Tibial artery (tissue), 4 donors: ENCODE measurements around the gene HSD11B1L.

Experiments used
- DNase-seq, 2 donors: peaks; one replicate each; pipeline ENCODE4 v3.0.0-alpha.2; 2019
- H3K27ac ChIP-seq, 2 donors: fragments of 200-600 bp; sonication (generic) in 1 of 2; 1 replicate in 1 of 2; 2 replicates in 1 of 2; pipeline ENCODE4 v1.5.1; 2018 to 2019; ENCODE audit warnings: mild to moderate bottlenecking in 1 of 2
- H3K27me3 ChIP-seq, 2 donors: fragments of 200-600 bp; sonication (generic) in 1 of 2; one replicate each; pipeline versions ENCODE4 v1.5.1 to v1.6.0; 2016 to 2019
- H3K36me3 ChIP-seq, 3 donors: fragments of 200-600 bp; sonication (generic) in 2 of 3; one replicate each; pipeline ENCODE4 v1.5.1; 2016 to 2019; ENCODE audit warnings: mild to moderate bottlenecking in 2 of 3
- H3K4me1 ChIP-seq, 4 donors: fragments of 200-600 bp; sonication (generic) in 2 of 4; 1 replicate in 3 of 4; 2 replicates in 1 of 4; pipeline ENCODE4 v1.5.1; 2016 to 2019
- H3K4me3 ChIP-seq, 2 donors: fragments of 200-600 bp; sonication (generic) in 1 of 2; 1 replicate in 1 of 2; 2 replicates in 1 of 2; pipeline ENCODE4 v1.5.1; 2018 to 2019; ENCODE audit warnings: mild to moderate bottlenecking in 2 of 2
- H3K9me3 ChIP-seq, 3 donors: fragments of 200-600 bp; sonication (generic) in 1 of 3; one replicate each; pipeline ENCODE4 v1.5.1; 2016 to 2019
- intact Hi-C: fragments of 100-400 bp; cut with DNase I; formaldehyde crosslinking; loops from one replicate; pipeline ENCODE4 v1.15.0; 2023; ENCODE audit warnings: low total_unique reads
- TF ChIP-seq, protein P1 (sequence below), 2 experiments: fragments of 200-600 bp in 1 of 2; fragments of 450-650 bp in 1 of 2; IDR thresholded peaks; one replicate each; pipeline ENCODE4 v1.5.1; 2017 to 2019; ENCODE audit warnings: antibody characterized with exemption in 2 of 2, mild to moderate bottlenecking in 1 of 2, moderate library complexity in 1 of 2

The HSD11B1L gene

DNA sequence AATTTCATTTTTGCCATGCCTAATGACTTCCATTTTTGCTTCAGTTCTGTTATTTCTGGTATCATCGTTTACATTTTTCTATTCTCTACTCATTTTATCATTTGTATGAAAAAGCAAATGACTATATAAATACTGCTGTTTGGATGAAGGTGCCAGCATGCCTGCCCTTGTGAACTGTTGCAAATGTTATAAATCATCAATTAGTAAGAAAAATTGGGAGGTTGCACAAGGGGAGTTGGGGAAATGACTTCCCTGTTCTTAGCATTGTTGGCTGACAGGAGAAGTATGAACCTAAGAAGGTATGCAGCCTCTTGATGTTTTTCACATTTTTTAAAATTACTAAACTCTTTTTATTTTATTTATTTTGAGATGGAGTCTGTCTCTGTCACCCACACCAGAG lies 42.9 kb upstream of the HSD11B1L start:
- H3K36me3 ChIP-seq: peaks cover 10 to 18% (median 15%) of the 10 kb centered on the region in 3 donors
- no peaks in the 10 kb centered on the region for H3K9me3 ChIP-seq
- H3K27me3 ChIP-seq: no peaks in the 10 kb centered on the region
- DNase-seq: no peak
- H3K27ac ChIP-seq: no peak overlapping the region
- TF ChIP-seq, protein P1, sequence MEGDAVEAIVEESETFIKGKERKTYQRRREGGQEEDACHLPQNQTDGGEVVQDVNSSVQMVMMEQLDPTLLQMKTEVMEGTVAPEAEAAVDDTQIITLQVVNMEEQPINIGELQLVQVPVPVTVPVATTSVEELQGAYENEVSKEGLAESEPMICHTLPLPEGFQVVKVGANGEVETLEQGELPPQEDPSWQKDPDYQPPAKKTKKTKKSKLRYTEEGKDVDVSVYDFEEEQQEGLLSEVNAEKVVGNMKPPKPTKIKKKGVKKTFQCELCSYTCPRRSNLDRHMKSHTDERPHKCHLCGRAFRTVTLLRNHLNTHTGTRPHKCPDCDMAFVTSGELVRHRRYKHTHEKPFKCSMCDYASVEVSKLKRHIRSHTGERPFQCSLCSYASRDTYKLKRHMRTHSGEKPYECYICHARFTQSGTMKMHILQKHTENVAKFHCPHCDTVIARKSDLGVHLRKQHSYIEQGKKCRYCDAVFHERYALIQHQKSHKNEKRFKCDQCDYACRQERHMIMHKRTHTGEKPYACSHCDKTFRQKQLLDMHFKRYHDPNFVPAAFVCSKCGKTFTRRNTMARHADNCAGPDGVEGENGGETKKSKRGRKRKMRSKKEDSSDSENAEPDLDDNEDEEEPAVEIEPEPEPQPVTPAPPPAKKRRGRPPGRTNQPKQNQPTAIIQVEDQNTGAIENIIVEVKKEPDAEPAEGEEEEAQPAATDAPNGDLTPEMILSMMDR (IDR thresholded peaks at IDR 0.05): no peak
- no peak overlapping the region for H3K4me3 ChIP-seq
- H3K4me1 ChIP-seq: peaks cover 0 to 21% (median 7%) of the 10 kb centered on the region in 4 donors
- intact Hi-C loops: no loop called here

DNA sequence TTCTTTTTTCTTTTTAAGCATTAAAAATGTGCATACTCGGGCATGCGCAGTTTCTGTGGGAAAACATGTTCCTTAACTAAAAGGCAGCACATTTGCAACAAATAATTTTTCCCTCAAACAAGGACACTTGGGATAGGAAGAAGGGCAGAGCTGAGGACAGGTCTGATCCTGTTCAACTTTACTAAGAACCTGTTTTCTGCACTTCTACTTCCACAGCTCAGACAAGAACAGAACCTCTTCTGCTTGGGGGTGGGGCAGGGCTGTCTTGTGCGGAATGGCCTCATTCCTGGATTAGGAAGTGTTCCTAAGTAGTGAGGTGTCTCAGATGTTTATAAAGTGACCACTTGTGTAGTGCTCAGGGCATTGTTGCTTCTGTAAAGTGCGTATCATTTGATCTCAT lies 39.7 kb upstream of the HSD11B1L start:
- Histone ChIP-seq H3K4me1 (peaks cover 0 to 17% (median 9%) of the 10 kb centered on the region in 4 donors), H3K36me3 (peaks cover 33 to 48% (median 40%) of the 10 kb centered on the region in 3 donors), H3K27ac (no peak overlapping the region), H3K9me3 (no peaks in the 10 kb centered on the region), H3K27me3 (no peaks in the 10 kb centered on the region), H3K4me3 (no peak overlapping the region)
- intact Hi-C loops: no loop called here
- DNase-seq: no peak
- TF ChIP-seq, protein P1 (IDR thresholded peaks at IDR 0.05): no peak

DNA sequence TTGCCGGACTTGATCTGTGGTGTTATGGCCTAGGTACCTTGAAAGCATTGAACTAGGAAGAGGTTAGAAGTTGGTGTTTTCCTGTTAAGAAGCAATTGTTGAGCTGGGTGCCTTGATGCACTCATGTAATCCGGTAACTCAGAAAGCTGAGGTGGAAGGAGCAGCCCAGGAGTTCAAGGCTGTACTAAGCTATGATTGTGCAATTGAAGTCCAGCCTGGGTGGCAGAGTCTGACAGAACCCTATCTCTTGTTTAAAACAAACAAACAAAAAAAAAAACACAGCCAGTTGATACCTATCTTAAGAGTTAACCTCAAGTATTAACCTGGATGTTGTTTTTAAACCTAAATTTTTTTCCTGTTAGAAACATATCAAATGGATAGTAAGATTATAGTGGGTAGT lies 38.6 kb upstream of the HSD11B1L start:
- Histone ChIP-seq H3K27ac (no peak overlapping the region), H3K36me3 (peaks cover 43 to 58% (median 51%) of the 10 kb centered on the region in 3 donors), H3K4me1 (peaks cover 0 to 17% (median 8%) of the 10 kb centered on the region in 4 donors), H3K9me3 (no peaks in the 10 kb centered on the region), H3K27me3 (no peaks in the 10 kb centered on the region), H3K4me3 (no peak overlapping the region)
- TF ChIP-seq, protein P1 (IDR thresholded peaks at IDR 0.05): no peak
- intact Hi-C loops: no loop called here
- DNase-seq: no peak

DNA sequence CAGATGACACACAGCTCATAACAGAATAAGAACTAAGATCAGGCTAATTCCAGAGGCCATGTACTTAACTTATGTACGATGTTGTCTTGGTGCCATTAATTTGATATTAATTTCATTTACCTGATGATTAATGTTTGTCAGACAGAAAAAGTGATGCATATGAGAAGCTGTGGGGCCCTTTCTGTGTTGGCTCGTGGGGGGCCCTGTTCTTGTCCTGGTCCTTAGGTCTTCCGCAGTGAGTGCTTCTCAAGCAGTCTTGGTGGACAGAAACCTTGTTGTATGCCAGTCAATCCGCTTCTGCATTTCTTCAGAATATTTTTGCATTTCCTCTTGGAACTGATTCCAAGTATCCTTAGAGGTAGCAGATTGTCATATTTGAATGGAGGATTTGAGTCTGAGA lies 37.8 kb upstream of the HSD11B1L start:
- H3K36me3 ChIP-seq: peaks cover 50 to 67% (median 59%) of the 10 kb centered on the region in 3 donors
- no peaks in the 10 kb centered on the region for H3K27me3 ChIP-seq
- DNase-seq: no peak
- TF ChIP-seq, protein P1 (IDR thresholded peaks at IDR 0.05): no peak
- H3K9me3 ChIP-seq: no peaks in the 10 kb centered on the region
- intact Hi-C loops: no loop called here
- H3K4me3 ChIP-seq: no peak overlapping the region
- H3K4me1 ChIP-seq: peaks cover 0 to 10% (median 2%) of the 10 kb centered on the region in 4 donors
- no peak overlapping the region for H3K27ac ChIP-seq

DNA sequence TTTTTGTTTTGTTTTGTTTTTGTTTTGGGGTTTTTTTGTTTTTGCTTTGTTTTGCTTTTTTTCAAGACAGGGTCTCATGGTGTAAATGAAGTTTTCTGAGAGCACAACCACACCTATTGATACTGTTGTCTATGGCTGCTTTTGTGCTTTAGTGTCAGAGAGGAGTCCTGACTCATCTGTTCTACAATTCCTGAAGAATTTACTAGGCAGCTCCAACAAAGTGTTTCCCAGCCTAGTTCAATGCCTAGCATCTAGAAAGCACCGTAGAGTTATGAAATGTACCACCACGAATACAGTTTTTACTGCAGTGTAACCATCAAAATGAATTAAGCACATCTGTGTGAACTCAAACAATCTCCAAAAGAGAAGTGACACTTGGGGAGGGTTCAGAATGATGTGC lies 36.8 kb upstream of the HSD11B1L start:
- Histone ChIP-seq H3K36me3 (peaks cover 55 to 73% (median 65%) of the 10 kb centered on the region in 3 donors), H3K4me1 (peaks cover 0 to 7% (median 0%) of the 10 kb centered on the region in 4 donors), H3K9me3 (no peaks in the 10 kb centered on the region), H3K4me3 (no peak overlapping the region), H3K27ac (no peak overlapping the region), H3K27me3 (no peaks in the 10 kb centered on the region)
- no peak for DNase-seq
- intact Hi-C loops: no loop called here
- TF ChIP-seq, protein P1 (IDR thresholded peaks at IDR 0.05): no peak

DNA sequence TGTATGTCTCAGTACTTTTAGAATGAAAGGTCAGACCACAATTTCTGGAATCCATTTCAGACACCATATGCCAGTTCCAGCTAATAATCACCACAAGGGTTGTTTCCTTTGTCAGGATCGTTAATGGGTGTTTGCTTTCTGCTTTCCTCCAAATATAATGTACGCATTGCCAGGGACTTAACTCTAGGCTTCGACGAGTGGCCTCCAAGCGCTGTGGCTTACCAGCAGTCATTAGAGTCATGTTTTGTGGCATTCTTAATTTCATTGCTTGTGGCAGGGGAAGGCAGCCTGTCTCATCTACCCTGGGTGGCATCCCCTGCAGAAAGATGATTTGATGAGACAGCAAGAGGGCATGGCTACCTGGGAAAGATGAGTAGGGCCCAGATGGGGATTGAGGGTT lies 35.4 kb upstream of the HSD11B1L start:
- Histone ChIP-seq H3K4me1 (peaks cover 0 to 7% (median 0%) of the 10 kb centered on the region in 4 donors), H3K36me3 (peaks cover 62 to 83% (median 75%) of the 10 kb centered on the region in 3 donors), H3K27me3 (no peaks in the 10 kb centered on the region), H3K27ac (no peak overlapping the region), H3K9me3 (no peaks in the 10 kb centered on the region), H3K4me3 (no peak overlapping the region)
- intact Hi-C loops: no loop called here
- DNase-seq: no peak
- TF ChIP-seq, protein P1 (IDR thresholded peaks at IDR 0.05): no peak
